Measurements from ENCODE around the gene HECW1. TPM values are rescaled to one million over a fixed set of nuclear protein-coding genes. Genes with fewer than 3 reads are reported as not detected.
"Not testable (repeated sequence)": the region's sequence is repeated elsewhere in the genome, so short reads cannot be mapped to it uniquely, and the experiment has no call there.

Gene HECW1
- total RNA-seq, 2 donors from 2014 or later = 0.04 TPM; not detected in 1

- no peaks in the 10 kb centered on the region for H3K9me3 ChIP-seq
- H3K27ac ChIP-seq = no peak overlapping the region
- no peaks in the 10 kb centered on the region for H3K4me1 ChIP-seq
- no peak for TF ChIP-seq CTCF (IDR thresholded peaks at IDR 0.05)
- DNase-seq (ENCODE audit: low spot score) = no peak
- H3K36me3 ChIP-seq = no peaks in the 10 kb centered on the region
- H3K27me3 ChIP-seq = no peaks in the 10 kb centered on the region
- H3K4me3 ChIP-seq = no peak overlapping the region
These were observed 369.6 kb downstream of the HECW1 start for GRCh38 chr7:43481902-43482678.

DNA sequence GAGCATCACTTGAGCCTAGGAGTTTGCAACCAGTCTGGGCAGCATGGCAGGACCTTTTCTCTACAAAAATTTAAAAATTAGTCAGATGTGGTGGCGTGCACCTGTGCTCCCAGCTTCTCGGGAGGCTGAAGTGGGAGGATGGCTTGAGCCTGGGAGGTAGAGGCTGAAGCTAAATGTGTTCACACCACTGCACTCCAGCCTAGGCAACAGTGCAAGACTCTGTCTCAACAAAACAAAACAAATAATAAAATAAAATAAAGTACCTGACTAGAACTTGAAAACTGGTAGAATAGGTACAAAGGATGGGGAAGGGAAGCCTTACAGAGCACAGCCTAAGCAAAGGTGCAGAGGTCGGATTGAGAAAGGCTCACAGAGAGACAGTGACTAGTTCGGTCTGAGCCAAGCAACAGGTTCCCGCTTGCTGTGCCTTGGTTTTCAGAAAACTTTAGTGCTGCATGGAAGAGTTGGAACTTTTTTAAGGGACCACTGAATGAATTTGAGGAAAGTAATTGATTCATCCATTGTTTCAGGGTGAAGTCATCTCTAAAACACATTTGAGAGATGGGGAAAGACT is 370.3 kb downstream of the HECW1 start:
- Histone ChIP-seq H3K4me1 (no peaks in the 10 kb centered on the region), H3K9me3 (no peaks in the 10 kb centered on the region), H3K36me3 (no peaks in the 10 kb centered on the region), H3K27me3 (no peaks in the 10 kb centered on the region), H3K4me3 (no peak overlapping the region), H3K27ac (no peak overlapping the region)
- no peak for TF ChIP-seq CTCF (IDR thresholded peaks at IDR 0.05)
- no peak for DNase-seq (ENCODE audit: low spot score)

DNA sequence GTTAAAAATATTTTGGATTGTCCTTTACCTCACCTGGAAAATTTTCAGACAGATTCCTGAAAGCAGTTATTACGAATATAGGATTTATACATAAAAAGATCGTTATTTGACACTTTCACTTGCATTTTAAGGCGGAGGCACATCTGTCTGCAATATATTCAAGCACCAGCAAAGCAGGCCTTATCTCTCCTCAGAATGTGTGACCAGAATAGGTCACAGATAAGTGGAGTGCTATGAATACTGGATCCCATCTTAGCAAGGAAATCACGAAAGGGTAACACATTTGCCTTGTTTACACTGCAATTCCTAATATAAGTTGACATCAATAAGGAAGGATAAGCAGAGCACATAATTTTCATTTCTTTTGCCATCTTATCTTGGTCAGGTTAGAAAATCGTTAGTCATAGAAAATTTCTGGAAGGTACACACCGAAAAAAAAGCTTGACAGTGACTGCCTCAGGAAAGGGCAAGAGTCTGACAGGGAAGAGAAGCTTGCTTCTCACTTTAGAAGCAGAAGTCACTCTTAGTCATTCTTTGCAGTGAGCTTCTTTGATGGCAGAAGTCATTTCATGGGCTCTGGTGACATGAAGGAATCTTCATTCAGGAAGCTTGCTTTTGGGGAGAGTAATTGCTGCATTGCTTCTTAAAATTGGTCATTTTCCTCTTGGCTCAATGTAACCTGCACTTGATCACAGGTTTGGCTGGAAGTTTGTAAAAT is 372.4 kb downstream of the HECW1 start:
- Histone ChIP-seq H3K36me3 (no peaks in the 10 kb centered on the region), H3K27ac (no peak overlapping the region), H3K4me3 (no peak overlapping the region), H3K4me1 (peaks cover 0 to 10% of the 10 kb centered on the region in 2 donors), H3K27me3 (no peaks in the 10 kb centered on the region), H3K9me3 (no peaks in the 10 kb centered on the region)
- no peak for DNase-seq (ENCODE audit: low spot score)
- TF ChIP-seq CTCF (IDR thresholded peaks at IDR 0.05) = no peak

GRCh38 chr7:43485580-43485979 is 373.1 kb downstream of the HECW1 start:
- no peak for DNase-seq (ENCODE audit: low spot score)
- Histone ChIP-seq H3K27ac (no peak overlapping the region), H3K36me3 (no peaks in the 10 kb centered on the region), H3K9me3 (no peaks in the 10 kb centered on the region), H3K4me1 (peaks cover 0 to 10% of the 10 kb centered on the region in 2 donors), H3K4me3 (no peak overlapping the region), H3K27me3 (no peaks in the 10 kb centered on the region)
- no peak for TF ChIP-seq CTCF (IDR thresholded peaks at IDR 0.05)

GRCh38 chr7:43486008-43486407 is 373.6 kb downstream of the HECW1 start:
- H3K4me1 ChIP-seq; H3K27ac ChIP-seq; H3K36me3 ChIP-seq; H3K9me3 ChIP-seq; DNase-seq (ENCODE audit: low spot score); H3K4me3 ChIP-seq; H3K27me3 ChIP-seq: not testable (repeated sequence)

DNA sequence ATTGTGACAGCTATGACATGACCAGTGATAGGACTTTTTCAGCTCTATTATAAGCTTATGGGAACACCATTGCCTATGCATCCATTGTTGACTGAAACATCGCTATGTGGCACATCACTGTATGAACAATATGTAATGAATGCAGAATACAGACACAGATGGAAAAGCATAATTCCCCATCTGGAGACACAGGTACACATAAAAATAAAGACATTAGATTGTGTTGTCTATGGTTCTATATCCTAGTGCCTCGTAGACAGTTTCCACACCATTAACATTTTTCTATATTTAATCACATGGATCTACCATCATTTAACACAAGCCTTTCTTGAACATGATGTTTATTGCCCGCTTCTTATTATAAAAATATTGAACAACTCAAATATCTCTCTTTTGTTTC is 374.2 kb downstream of the HECW1 start:
- no peaks in the 10 kb centered on the region for H3K9me3 ChIP-seq
- no peak for DNase-seq (ENCODE audit: low spot score)
- H3K27me3 ChIP-seq = no peaks in the 10 kb centered on the region
- no peaks in the 10 kb centered on the region for H3K36me3 ChIP-seq
- no peak overlapping the region for H3K4me3 ChIP-seq
- TF ChIP-seq CTCF (IDR thresholded peaks at IDR 0.05) = no peak
- no peak overlapping the region for H3K27ac ChIP-seq
- peaks cover 0 to 10% of the 10 kb centered on the region in 2 donors for H3K4me1 ChIP-seq

All from right atrium auricular region (tissue), 2 donors.